Adrenal gland (tissue), 12 donors: ENCODE measurements around the gene CABCOCO1. TPM values are rescaled to one million over a fixed set of nuclear protein-coding genes. Genes with fewer than 3 reads are reported as not detected.

ENCODE experiments used
- DNase-seq, 7 donors: peaks; one replicate each; pipeline ENCODE4 v3.0.0-alpha.2; 2019 to 2020
- H3K27ac ChIP-seq, 5 donors: fragments of 200-600 bp; sonication (generic) in 4 of 5; 1 replicate in 3 of 5; 2 replicates in 2 of 5; pipeline versions ENCODE4 v1.5.1 to v1.8.0; 2016 to 2020; ENCODE audit warnings: mild to moderate bottlenecking in 1 of 5
- H3K27me3 ChIP-seq: fragments of 200-600 bp; 2 replicates; pipeline ENCODE4 v1.8.0; 2021
- H3K36me3 ChIP-seq, 2 donors: fragments of 200-600 bp; replicated peaks in 1 of 2; 1 replicate in 1 of 2; 2 replicates in 1 of 2; pipeline versions ENCODE4 v1.5.1 to v1.8.0; 2018 to 2022
- H3K4me1 ChIP-seq, 2 donors: fragments of 200-600 bp; replicated peaks in 1 of 2; 1 replicate in 1 of 2; 2 replicates in 1 of 2; pipeline versions ENCODE4 v1.5.1 to v1.8.0; 2018 to 2021
- H3K4me3 ChIP-seq, 4 donors: fragments of 200-600 bp; sonication (generic) in 3 of 4; one replicate each; pipeline ENCODE4 v1.5.1; 2016 to 2018
- H3K9me3 ChIP-seq, 3 donors: fragments of 200-600 bp; sonication (generic) in 1 of 3; replicated peaks in 1 of 3; 1 replicate in 2 of 3; 2 replicates in 1 of 3; pipeline versions ENCODE4 v1.5.1 to v1.8.0; 2016 to 2021
- POLR2A ChIP-seq, 2 donors: fragments of 450-650 bp; IDR thresholded peaks; one replicate each; pipeline ENCODE4 v1.6.1; 2017; ENCODE audit warnings: antibody characterized with exemption in 2 of 2, mild to moderate bottlenecking in 2 of 2, moderate library complexity in 1 of 2
- WGBS, 4 donors: extraction: QIAGEN DNeasy Blood & Tissue Kit in 2 of 4; methylation state at CpG; one replicate each; pipeline versions ENCODE4 v1.1.5 to v1.1.7; 2013 to 2017; 5-methylcytosine and 5-hydroxymethylcytosine counted together
- intact Hi-C, 2 donors: fragments of 100-400 bp; cut with DNase I; formaldehyde crosslinking; loops; one replicate each; pipeline versions ENCODE4 v1.14.1 to v1.15.0; 2022 to 2023
- polyA plus RNA-seq, 3 donors: library from polyadenylated mRNA; stranded (reverse); fragments of 200-250 nt in 2 of 3; fragments of 350-450 nt in 1 of 3; fragmentation: Illumina TruSeq in 1 of 3; extraction: RNeasy Lipid Tissue Mini Kit (QIAGEN cat#74804) in 1 of 3; gene quantifications; one replicate each; pipeline ENCODE4 v1.2.3, GENCODE V29; 2013 to 2014
- total RNA-seq, 9 donors: library from RNA; depleted of rRNA in 4 of 9; stranded (reverse); fragments of >200 nt in 4 of 9; fragments of 120-200 nt in 1 of 9; fragmentation: NEBNext Ultra II Directional in 1 of 9; extraction: Animal tissue kit (Norgen Biotek cat#: 25700) in 1 of 9; gene quantifications; one replicate each; pipeline versions ENCODE4 v1.1.0 to v1.2.4, GENCODE V29; 2013 to 2023
- TF ChIP-seq, protein P1 (sequence below), 6 experiments: fragments of 450-650 bp in 4 of 6; fragments of 200-600 bp in 2 of 6; sonication (generic) in 1 of 6; IDR thresholded peaks; 1 replicate in 5 of 6; 2 replicates in 1 of 6; pipeline versions ENCODE4 v1.5.1 to v1.8.0; 2016 to 2021; ENCODE audit warnings: antibody characterized with exemption in 6 of 6, mild to moderate bottlenecking in 2 of 6, moderate library complexity in 1 of 6
- donor health status: healthy with polysubstance abuse.
- donor health status: Bipolar disorder and iron deficiency.
- donor health status: DM: yes; HTN: yes; CAD: no.
- donor health status: DM: no; HTN: no; CAD: no.
- donor health status: DM: no; HTN: no; CAD: no.
- donor health status: DM: yes; HTN: yes; CAD: no.

CABCOCO1 gene
- total and polyA plus RNA-seq, 12 donors: 0.36 to 2.9 (median 1.4) TPM; not detected in 6

DNA sequence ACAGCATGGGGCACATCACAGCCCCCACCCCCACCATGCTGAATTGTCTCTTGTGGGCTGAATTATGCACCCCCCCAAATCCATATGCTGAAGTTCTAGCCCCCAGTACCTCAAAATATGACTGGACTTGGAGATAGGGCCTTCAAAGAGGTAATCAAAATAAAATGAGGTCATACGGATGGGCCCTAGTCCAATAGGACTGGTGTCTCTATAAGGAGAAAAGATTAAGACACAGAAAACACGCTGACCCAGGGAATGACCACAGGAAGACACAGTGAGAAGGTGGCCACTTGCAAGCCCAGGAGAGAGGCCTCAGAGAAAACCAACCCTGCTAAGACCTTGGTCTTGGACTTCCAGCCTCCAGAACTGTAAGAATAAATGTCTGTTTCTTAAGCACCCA lies 132.4 kb downstream of the CABCOCO1 start:
- Histone ChIP-seq H3K4me1 (peaks cover 0 to 4% of the 10 kb centered on the region in 2 donors), H3K9me3 (no peaks in the 10 kb centered on the region), H3K4me3 (no peak overlapping the region), H3K27me3 (no peaks in the 10 kb centered on the region), H3K27ac (no peak overlapping the region), H3K36me3 (no peaks in the 10 kb centered on the region)
- no peak for DNase-seq
- 88 to 92% (median 90%) methylated on average over 2 of the region's 2 CpGs for WGBS, 4 donors
- TF ChIP-seq POLR2A (IDR thresholded peaks at IDR 0.05): no peak
- TF ChIP-seq, protein P1, sequence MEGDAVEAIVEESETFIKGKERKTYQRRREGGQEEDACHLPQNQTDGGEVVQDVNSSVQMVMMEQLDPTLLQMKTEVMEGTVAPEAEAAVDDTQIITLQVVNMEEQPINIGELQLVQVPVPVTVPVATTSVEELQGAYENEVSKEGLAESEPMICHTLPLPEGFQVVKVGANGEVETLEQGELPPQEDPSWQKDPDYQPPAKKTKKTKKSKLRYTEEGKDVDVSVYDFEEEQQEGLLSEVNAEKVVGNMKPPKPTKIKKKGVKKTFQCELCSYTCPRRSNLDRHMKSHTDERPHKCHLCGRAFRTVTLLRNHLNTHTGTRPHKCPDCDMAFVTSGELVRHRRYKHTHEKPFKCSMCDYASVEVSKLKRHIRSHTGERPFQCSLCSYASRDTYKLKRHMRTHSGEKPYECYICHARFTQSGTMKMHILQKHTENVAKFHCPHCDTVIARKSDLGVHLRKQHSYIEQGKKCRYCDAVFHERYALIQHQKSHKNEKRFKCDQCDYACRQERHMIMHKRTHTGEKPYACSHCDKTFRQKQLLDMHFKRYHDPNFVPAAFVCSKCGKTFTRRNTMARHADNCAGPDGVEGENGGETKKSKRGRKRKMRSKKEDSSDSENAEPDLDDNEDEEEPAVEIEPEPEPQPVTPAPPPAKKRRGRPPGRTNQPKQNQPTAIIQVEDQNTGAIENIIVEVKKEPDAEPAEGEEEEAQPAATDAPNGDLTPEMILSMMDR (IDR thresholded peaks at IDR 0.05): no peak
- intact Hi-C loops: no loop called here

DNA sequence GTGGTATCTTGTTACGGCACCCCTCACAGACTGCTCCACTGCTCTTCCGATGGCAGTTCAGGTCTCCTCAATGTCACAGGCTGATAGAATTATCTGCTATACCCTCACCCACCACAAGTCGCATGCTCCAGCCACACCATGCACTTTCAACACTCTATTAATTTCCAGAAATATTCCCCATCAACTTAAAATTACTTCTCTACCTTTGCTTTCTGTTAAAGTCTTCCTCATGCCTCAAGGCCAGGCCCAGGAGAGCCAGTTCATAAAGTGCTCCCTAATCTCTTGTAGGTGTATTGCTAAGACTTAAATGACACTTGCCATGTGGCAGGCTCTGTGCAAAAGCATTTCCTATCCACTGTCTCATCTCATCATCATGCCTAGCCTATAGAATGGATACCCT lies 132.8 kb downstream of the CABCOCO1 start:
- H3K4me1 ChIP-seq: peaks cover 0 to 4% of the 10 kb centered on the region in 2 donors
- no peak overlapping the region for H3K27ac ChIP-seq
- H3K36me3 ChIP-seq: no peaks in the 10 kb centered on the region
- WGBS, 4 donors: 77 to 98% (median 89%) methylated on average over 3 of the region's 3 CpGs
- TF ChIP-seq, protein P1 (IDR thresholded peaks at IDR 0.05): no peak
- TF ChIP-seq POLR2A (IDR thresholded peaks at IDR 0.05): no peak
- no peaks in the 10 kb centered on the region for H3K9me3 ChIP-seq
- no peak for DNase-seq
- no peak overlapping the region for H3K4me3 ChIP-seq
- intact Hi-C loops: no loop called here
- no peaks in the 10 kb centered on the region for H3K27me3 ChIP-seq

DNA sequence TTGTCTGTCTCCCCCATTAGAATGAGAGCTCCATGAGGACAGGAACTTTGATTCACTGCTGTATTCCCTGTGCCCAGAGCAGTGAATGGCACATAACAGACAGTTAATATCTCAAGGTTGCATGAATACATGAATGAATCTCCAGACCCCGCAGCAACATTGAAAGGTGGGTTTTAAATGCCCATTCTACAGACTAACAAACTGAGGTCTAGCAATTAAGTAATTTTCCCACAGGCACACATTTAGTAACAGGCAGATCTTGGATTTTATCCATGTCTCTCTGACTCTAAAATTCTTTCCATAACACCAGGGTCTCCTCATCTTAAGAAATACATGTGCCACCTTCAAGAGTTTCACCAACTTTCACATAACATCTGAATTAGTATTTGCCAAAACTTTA lies 134.1 kb downstream of the CABCOCO1 start:
- H3K4me3 ChIP-seq: no peak overlapping the region
- no peak for DNase-seq
- H3K9me3 ChIP-seq: no peaks in the 10 kb centered on the region
- TF ChIP-seq, protein P1 (IDR thresholded peaks at IDR 0.05): no peak
- no peak for TF ChIP-seq POLR2A (IDR thresholded peaks at IDR 0.05)
- intact Hi-C loops: no loop called here
- H3K27me3 ChIP-seq: no peaks in the 10 kb centered on the region
- peaks cover 0 to 4% of the 10 kb centered on the region in 2 donors for H3K4me1 ChIP-seq
- no peak overlapping the region for H3K27ac ChIP-seq
- no peaks in the 10 kb centered on the region for H3K36me3 ChIP-seq
- 81 to 100% (median 96%) methylated on average over 1 of the region's 1 CpG for WGBS, 4 donors

DNA sequence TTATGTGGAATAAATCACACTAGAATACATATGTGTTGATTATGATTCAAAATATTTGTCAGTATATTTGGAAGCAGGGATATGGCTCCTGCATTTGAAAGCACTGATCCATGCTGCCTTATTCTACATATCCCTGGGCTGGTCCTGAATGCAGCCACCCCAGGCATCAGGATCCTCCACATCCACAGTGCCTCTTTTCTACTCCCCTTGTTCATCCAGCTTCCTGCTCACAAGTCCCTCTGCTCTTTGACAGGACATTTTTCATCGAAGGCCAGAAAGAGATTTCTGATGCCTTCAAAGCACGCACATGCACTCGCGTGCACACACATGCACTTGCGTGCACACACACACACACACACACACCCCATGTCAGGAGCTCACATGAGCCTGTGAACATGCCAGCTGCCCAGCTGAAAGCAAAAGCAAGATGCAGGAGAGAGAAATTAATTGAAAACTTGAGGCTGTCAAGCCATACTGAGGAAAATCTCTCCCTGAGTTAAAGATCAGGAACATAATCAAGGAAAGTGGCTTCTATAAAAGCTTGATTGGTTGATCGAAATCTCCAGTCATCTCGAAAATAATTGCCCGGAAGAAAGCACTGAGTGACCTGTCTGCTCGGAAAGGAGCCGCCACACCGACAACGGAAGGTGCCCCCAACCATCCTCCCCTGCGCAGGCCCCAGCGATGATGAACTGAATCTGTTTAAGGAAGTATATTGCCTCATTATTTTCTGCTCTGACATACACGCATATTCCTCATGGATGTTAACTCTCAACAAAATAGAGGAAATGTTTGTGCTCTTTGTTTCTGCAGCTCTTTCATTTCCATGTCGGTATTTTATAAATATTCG lies 134.8 kb downstream of the CABCOCO1 start:
- H3K4me1 ChIP-seq: peaks cover 0 to 4% of the 10 kb centered on the region in 2 donors
- no peaks in the 10 kb centered on the region for H3K9me3 ChIP-seq
- TF ChIP-seq, protein P1 (IDR thresholded peaks at IDR 0.05): no peak
- TF ChIP-seq POLR2A (IDR thresholded peaks at IDR 0.05): no peak
- no peak overlapping the region for H3K4me3 ChIP-seq
- intact Hi-C loops: no loop called here
- H3K36me3 ChIP-seq: no peaks in the 10 kb centered on the region
- no peak for DNase-seq
- H3K27ac ChIP-seq: no peak overlapping the region
- no peaks in the 10 kb centered on the region for H3K27me3 ChIP-seq
- 85 to 91% (median 89%) methylated on average over 17 of the region's 17 CpGs for WGBS, 4 donors
